GM21447 (cell line): ENCODE results near the gene KIF26A.
"Not testable (repeated sequence)": the region's sequence is repeated elsewhere in the genome, so short reads cannot be mapped to it uniquely, and the experiment has no call there.

Source experiments
- ATAC-seq: cut with Tn5 transposase; IDR thresholded peaks from one replicate; pipeline ENCODE4 v1.9.1; 2021; ENCODE audit not compliant: unreplicated experiment

Gene KIF26A

GRCh38 chr14:104206281-104206904, 68.0 kb downstream of the KIF26A start:
- ATAC-seq: no peak

DNA sequence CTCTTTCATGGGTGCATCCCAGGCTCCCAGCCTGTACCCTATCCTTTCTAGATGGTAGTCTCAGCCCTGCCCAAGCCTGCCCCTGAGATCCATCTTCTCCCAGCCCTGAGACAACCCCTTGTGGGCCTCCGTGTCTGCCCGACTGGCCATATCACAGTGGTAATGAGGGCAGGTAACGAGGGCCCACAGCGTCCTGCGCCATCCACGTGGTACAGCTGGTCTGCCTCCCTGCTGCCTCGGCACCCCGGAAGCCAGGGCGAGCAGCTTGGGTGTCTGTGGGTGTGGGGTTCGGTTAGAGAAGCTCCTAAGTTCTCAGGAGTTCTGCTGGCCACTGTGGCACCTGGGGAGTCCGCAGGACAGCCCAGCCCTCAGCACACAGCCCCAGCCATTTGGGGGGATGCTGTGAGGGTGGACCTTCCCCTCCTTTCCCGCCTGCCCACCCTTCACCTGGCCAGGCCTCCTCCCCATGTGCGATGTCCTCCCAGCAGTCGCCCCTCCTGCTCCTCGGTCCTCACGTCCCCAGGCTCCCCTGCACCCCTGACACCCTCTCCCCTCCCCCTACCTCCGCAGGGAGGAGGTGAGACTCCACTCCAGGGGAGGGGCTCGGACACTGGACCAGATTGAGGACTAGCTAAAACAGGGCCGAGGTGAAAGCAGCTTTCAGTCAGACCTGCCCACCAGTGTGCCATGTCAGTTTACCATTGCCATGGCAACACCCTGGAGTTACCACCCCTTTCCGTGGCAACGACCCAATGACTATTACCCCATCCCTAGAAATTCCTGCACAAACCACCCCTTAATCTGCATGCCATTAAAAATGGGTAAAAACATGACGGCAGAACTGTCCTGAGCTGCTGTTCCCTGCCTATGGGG, 69.0 kb downstream of the KIF26A start:
- no peak for ATAC-seq

GRCh38 chr14:104208015-104208295, 69.6 kb downstream of the KIF26A start:
- ATAC-seq: not testable (repeated sequence)

DNA sequence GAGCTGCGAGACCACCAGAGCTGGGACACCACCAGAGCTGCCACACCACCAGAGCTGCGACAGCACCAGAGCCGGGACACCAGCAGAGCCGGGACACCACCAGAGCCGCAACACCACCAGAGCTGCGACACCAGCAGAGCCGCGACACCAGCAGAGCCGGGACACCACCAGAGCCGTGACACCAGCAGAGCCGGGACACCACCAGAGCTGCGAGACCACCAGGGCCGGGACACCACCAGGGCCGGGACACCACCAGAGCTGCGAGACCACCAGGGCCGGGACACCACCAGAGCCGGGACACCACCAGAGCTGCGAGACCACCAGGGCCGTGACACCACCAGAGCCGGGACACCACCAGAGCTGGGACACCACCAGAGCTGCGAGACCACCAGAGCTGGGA, 69.9 kb downstream of the KIF26A start:
- ATAC-seq: not testable (repeated sequence)

- not testable (repeated sequence) for ATAC-seq
These were observed 70.7 kb downstream of the KIF26A start for GRCh38 chr14:104209071-104209470.

DNA sequence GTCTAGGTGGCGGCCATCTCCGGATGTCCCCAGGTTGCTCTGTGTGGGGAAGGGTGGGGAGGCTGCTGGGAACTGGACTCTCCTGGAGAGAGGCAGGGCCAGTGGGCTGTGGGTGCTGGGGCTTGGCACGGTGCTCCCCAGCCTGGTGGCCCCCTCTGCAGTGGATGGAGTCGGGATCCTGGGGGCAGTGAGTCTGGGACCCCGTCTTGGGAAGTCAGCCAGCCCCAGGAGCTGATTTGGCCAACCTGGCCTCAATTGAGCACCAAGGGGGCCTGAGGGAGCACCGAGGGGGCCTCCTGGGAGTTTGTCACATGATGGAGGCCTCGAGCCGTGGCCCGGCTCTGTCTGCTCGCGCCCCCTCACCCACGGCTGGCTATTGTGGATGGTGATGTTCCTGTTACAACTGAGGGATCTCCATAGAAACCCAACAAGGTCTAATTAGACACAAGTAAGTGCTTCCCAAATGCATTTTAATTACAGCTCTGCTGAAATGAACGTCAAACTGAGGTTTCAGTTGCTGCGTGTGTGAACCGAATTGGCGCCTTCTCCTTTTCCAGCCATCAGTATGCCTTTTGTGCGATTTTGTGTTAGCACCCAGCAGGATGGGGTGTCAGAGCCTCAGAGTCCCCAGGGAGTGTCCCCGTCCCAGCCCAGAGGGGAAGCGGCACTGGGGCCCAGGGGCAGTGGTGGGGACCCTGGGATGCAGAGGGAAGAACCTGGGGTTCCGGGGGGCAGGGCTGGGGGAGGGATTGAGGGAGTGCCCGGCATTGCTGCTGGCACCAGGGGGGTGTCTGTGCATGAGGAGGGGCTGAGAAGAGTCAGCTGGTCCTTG, 71.8 kb downstream of the KIF26A start:
- ATAC-seq: no peak

GRCh38 chr14:104210817-104211195, 72.4 kb downstream of the KIF26A start:
- ATAC-seq: no peak

- no peak for ATAC-seq
These were observed 72.8 kb downstream of the KIF26A start for GRCh38 chr14:104211215-104211614.

DNA sequence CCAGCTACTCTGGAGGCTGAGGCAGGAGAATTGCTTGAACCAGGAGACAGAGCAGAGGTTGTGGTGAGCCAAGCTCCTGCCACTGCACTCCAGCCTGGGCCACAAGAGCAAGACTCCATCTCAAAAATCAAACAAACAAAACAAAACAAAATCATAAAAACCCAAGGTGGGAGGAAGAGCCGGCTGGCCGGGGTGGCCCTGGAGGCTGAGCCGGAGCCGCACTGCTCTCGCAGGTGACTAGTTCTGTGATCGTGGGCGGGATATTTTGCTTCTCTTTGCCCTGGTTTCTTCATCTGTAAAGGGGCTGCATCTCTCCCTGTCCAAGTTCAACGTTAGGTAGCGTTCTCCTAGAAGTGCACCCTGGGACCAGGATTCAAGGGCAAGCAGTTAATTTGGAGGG, 73.4 kb downstream of the KIF26A start:
- no peak for ATAC-seq

DNA sequence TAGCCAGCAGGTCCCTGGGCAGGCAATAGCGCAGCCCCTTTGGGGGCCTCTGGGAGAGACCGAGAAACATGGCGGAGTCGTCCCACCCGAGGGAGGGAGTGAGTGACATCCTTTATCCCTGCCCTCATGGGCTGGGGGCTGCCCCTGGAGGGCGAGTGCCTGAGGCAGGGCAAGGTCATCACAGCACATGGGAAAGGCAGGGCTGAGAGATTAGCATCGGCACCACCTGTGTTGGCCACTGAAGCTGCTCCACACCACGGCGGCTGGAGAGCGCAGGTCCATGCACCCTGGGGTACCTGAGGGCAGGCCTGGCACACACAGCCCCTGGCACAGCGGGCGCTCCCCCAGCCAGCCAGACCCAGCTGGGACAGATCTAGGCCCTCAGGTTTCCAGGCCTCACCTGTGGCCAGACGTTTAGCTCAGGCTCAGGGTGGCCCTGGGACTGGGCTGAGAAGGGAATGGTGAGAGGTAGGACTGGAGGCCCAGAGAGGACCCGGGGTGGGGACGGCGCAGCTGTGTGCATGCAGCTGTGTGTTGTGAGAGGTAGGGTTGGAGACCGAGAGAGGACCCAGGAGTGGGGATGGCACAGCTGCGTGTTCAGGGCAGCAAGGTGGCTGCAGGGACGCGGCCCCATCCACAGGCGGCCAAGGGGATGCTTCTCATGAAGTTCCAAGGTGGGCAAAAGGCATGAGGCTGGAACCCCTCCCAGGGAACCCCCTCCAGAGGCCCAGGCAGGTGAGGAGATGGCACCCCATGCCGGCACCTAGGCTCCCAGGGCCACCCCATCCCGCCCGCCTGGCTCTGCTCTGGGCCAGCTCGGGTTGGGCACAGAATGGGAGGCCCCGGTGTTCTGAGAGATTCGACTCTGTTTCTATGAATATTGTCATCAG, 74.1 kb downstream of the KIF26A start:
- no peak for ATAC-seq

DNA sequence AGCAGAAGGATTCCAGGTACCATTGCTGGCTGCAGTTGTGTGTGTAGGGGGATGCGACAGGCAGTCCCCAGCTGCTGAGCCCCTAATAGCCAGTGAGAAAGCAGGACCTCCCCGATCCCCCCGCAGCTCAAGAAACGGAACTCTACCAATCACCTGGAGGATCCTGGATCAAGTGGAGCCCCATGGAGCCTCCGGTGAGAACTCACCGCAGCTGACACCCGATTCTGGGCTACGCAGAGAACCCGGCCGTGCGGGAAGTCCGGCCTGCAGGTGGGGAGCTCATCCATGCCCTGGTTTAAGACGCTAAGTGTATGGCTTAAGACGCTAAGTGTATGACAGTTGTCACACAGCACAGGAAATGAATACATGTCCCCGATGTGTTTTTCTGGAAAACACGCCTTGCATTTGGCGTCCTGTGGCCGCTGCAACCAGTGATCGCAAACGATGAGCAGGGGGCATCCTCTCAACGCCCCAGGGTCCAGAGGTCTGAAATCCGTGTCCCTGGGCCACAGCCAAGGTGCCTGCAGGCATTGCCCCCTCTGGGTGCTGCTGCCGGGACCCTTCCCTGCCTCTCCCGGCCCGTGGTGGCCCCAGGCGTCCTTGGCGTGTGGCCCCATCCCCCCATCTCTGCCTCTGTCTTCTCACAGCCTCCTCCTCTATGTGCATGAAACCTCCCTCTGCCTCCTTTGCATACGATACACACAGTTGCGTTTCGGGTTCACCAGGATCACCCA, 75.1 kb downstream of the KIF26A start:
- no peak for ATAC-seq

DNA sequence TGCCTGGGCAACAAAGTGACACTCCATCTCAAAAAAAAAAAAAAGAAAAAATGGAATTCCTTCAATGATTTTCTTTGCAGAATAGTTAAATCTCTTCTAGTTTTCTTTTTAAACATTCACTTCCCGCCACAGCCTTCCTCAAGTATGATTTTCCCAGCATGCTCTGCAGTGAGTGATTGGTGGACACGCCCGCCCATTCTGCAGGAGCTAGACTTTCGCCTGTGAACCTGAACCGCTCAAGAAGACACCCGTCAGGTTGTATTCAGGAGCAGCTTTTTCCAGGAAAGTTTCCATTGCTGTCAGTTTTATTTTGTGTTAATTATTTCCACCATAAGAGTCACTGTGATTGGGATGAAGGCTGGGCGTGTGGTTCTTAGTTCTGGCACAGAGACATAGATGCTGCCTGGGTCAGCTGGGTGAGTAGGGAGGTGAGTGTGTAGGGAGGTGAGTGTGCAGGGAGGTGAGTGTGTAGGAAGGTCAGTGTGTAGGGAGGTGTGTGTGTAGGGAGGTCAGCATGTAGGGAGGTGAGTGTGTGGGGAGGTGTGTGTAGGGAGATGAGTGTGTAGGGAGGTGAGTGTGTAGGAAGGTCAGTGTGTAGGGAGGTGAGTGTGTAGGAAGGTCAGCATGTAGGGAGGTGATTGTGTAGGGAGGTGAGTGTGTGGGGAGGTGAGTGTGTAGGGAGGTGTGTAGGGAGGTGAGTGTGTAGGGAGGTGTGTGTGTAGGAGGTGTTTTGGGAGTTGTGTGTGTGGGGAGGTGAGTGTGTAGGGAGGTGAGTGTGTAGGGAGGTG, 76.2 kb downstream of the KIF26A start:
- ATAC-seq: no peak

DNA sequence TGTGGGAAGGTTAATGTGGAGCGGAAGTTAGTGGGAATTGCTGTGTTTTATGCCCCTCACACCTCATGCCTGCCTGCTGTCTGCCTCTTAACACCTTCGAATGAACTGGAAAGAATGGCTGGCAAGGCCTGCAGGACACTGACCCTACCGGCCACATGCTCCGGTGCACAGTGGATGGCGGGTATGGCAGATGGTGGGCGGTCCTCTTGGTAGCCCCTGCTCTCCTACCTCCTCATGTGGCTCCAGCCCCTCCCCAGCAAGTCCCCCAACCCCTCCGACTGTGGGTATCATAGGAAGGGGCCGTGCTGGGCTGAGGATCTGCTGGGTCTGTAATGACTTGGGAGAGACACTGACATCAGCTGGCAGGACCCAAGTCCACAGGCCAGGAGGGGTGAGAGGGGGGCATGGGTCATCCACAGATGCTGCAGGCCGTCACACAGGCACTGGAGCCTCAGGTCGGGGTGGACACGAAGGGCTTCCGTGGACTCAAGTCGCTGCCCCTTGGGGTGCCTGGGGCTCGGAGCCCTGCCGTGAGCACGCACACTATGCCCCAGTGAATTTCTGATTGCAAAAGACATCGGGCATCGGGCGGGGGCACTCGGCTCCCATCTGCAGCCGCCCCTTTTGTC, 77.4 kb downstream of the KIF26A start:
- ATAC-seq: no peak

DNA sequence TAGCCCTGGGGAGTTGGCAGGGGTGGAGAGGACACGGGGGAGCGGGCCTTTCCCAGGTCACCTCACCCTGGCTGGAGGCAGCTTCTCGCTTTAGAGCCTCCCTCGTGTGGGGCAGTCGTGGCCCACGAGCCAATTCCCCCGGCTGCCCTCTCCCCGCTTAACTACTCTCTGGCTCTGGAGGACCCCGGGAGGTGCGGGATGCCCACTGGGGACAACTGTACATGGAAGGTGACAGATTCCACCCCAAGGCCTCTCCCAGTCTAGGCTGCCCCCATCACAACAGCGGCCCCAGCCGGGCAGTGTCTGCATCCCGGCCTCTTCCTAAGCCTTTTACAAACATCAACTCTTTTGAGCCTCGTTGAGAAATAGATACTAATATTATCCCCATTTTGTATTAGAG, 78.1 kb downstream of the KIF26A start:
- ATAC-seq: no peak

- no peak for ATAC-seq
These were observed 79.3 kb downstream of the KIF26A start for GRCh38 chr14:104217486-104218360.

DNA sequence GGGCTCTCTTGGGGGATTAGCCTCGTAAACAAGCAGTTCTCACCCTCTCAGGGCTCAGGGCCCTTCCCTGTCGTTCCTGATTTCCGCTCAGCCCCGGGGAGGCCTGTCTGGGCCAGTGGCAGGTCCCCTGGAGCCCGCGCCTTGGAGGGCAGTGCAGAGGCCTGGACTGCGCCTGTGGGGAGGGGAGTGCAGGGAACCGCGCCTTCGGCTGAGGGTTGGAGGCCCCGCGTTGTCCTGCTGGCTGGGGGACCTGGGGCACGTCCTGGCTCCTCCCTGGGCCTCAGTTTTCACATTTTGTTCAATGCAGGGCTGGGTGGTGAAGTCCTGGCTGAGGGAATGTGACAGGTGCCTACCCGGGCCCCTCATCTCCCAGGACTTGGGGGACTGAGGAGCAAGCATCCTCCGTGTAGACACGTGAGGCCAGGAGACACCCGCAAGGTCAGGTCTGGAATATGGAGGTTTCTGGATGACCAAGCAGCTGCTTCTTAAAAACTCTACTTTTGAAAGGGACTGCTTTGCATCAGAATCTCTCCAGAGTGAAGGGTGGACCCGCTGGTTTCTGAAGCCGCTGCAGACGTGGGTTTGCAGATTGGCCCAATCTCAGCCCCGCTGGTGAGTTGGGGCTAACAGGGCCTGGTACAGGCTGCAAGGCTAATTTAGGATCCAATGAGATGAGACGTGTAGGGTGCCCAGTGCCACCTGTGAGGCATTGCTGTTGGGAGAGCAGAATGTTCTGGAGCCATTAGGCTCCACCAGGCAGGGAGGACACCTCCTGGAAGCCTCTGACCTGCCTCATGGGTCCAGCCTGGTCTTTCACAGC, 80.2 kb downstream of the KIF26A start:
- no peak for ATAC-seq

DNA sequence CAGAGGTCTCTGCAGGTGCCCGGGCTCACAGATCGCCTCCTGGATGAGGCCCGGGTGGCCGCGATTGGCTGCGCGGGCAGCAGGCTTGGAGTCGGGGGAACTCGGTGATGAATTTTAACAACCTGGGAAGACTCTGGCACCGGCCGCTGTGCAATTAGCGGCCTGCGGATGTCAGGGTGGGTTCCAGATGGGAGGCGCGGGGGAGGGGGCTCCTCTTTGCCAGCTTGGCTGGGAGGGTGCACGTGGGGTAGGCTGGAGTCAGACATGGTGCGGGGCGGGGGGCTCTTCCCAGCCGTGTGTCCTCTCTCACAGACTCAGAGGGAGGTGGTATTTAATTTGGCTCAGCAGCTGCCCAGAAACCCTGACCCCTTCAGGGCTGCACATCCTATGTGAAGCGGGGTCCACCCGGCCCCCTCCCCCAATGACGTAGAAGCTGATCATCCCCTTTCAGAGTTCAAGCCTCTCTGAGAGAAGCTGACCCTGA, 81.4 kb downstream of the KIF26A start:
- ATAC-seq: no peak
